ENCODE results near the gene PHC2.

The PHC2 gene

DNA sequence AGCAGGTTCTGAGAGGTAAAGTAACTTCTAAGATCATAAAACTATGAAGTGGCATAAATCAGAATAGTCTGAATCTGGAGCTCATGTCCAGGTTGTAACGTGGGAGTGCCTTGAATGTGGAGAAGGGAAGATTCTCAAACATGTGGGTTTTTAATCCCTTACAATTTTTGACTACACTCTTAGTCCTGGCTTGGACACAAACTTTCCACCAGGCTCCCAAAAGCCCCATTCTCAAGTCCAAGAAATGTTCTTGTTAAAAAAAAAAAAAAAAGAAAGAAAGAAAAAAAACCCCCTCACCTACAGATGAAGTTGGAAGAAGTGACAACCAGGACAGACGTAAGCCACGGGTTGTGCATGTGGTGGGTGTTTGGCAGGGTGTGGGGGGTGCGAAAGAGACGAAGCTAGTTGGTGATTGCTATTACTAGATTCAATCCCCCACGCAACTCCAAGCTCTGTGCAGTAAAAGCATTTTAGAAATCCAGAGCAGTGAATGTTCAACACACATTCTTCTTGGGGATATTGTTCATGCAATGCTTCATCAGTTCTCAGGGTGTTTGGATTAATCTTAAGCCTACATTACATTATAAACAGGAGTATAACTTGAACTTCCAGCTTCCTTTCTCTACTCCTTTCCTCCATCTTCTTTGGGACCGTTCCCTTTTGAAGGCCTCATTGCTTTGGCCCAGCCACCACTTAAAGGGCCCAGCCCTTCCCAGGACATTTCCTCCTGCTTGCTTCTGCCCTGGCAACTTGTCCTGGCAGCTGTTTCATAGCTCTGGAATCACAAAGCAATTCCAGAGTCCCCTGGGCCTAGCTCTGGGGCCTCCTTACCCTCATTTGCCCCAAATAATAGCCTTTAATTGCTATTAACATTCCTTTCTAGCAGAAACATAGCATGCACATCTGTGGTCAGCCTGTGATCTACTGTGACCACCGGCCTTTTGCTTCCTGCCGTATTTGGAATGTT is 41.8 kb downstream of the PHC2 start:
- DNase-seq: peak; percentile 82

DNA sequence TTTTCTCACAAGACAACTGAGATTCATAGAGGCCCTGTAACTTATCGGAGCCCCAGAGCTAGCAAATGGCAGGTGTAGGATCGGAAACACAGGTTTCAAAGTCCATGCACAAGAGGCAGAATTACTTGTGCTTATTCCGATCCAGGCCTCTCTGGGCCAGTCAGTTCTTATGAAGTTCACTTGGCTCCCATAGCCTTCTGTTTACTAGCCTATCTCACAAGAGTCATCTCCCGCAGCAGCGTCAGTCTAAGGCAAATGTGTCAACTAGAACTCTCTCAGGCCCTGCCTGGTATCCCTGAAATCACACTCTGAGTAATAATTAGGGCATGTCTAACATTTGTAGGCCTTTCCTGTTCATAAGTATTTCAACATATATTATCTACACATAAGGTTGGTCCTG is 43.3 kb downstream of the PHC2 start:
- no peak for DNase-seq

DNA sequence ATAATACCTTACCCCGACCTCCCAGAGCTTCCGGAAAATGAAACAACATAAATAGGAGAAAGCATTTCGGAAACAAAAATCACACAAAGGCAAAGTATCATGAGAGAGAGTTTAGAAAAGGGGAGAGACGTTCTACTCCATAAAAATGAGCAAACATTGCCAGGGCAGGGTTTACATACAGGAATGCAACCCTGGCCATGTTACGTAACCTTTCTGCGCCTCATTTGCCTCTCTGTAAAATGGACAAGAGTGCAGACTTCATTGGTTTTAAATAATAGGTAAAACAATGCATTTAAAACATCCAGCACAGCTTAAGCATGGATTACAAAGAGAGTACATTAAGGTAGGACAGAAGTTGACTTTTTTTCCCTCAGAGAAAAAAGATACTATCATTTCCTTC is 45.6 kb downstream of the PHC2 start:
- no peak for DNase-seq

DNA sequence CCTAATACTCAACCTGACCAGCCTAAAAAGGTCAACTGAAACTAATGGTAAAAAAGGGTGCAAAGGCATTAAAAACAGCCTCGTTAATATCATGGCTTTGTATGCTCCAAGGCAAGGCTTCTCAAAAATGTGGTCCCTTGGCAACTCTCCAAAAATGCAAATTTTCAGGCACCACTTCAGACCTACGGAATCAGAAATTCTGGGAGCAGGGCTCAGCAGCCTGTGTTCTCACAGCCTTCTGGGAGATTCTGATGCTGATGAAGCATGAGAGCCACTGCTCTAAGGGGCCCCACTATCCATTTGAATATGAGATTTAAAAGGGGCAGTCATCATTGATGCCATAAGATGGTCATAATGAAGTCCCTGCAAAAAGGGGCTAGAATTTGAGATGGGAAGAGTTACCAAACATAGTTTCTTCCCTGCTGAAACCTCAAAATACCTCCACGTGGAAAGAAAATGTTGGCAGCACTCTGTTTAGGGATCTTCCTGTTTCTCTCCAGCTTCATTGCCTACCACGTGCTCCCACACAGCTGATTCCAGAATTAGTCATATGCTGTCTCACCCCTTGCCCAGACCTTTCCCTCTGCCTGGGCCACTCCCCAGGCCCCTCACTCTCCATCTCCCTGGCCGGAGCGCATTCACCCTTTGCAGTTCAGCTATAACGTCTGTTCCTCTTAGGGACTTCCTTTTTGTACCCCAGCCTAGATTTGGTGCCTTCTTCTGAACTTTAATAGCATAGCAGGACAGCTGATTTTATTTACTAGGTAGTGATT is 46.7 kb downstream of the PHC2 start:
- peak; percentile 64 for DNase-seq

DNA sequence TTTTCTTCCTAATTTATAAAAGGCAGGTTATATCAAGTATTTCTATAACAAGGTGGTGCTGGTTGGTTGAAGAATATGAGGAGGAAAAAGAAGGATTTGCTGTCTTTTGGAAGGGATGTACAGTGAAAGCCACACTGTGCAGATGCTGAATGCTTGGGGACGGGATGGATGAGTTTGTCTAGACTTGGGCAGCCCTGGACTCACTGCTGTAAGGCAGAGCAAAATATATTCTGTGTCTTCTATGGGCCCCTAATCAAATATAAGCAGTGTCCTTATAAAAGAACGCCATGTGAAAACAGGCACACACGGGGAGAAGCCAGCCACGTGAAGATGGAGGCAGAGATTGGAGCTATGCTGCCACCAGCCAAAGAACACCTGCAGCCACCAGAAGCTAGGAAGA is 47.4 kb downstream of the PHC2 start:
- peak; percentile 15 for DNase-seq

DNA sequence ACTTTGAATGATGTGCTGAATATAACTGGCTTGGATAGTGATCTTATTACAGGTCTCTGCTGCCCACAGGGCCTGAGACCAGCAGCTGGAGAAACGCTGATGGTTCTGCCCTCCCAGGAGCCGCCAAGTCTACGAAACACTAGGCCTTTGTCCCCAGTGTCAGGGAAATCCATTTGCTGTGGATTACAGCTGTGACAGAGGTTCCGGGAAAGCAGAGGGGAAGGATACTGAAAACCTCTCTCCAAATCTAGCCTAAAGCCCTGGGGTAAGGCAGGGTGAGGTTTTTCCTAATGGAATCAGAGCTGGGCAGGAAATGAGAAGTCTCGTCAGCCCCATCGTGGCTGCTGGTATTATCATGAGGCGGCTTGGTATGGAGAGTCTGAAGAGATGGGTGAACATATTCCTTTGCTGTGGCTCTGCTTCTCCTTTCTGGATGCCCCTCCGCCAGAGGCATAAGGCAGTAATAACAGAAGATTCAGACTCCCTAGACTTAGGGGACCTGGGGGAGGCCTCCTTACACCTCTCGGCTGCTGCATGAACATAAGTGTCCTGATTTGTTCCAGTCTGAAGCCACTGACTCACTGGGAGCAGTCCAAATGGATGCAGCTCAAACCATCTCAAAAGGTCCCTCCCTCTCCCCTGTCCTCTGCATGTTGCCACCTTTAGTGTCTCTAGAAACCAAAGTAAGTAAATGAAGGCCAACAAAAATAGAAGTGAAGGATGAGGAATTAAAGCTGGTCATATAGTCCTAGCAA is 48.1 kb downstream of the PHC2 start:
- peak; percentile 74 for DNase-seq

DNA sequence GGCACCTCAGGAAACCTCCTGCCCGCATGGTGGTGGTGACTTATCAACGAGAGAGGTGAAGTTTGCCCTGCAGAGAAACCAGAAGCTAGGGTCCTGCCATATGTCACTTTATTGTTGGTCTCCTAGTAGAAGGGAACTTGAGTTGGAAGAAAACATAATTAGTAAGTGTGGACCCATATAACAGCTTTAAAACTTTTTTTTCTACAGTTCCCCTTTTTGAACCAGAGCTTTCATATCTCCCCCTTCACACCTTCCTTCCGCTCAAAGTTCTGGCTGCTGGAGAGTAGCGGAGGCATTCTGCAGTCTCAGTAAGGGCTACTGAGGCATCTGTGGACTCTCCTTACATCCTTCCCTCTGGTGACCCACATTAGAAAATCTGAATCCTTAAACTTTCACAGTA is 48.9 kb downstream of the PHC2 start:
- peak; percentile 31 for DNase-seq

DNA sequence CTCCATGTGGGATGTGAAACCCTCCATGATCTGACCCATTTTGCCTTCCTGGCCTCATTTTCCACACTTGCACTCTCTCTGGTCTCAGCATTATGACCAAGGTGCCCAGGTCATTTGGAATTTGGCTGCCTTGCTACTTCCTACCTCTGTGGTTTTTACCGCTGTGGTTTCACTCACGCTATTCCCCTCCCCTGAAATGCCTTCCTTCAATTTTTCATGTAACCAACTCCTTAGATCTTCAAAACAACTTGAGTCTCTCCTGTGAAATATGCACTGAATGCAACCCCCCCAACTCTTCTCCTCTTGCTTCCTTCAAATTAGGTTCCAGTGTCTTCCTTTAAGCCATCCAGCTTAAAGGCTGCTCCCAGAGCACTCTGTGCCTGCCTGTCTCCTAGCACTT is 50.1 kb downstream of the PHC2 start:
- peak; percentile 15 for DNase-seq

DNA sequence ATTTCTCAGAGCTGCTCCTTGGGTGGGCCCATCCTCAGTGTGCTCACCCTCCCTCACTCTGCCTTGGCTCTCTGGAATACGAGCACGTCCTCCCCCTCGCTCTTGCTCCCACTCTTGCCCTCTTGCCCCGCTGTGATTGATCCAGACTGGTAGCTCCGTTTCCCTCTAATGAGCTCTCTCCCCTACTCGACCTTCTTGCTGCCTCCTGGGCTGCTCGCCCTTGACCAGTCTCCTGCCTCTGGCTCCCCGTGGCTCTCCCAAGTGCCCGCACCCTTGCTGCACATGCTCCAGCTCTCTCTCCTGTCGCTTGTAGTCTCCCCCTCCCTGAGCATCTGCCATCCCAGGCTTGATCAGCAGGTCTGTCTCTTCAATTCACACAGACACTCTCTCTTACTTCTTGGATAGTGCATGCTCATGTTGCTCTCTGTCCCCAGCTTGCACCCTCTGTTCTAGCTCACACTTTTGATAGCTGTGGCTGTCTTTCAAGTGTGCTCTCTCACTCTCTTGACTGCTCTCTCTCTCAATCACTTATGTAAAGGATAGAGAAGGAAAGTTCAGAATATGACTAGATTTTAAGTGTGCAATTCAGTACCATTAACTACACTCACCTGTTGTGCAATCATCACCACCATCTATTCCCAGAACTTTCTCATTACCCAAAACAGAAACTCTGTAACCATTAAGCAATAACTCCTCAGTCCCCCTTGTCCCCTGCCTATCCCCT is 51.1 kb downstream of the PHC2 start:
- DNase-seq: peak; percentile 51

DNA sequence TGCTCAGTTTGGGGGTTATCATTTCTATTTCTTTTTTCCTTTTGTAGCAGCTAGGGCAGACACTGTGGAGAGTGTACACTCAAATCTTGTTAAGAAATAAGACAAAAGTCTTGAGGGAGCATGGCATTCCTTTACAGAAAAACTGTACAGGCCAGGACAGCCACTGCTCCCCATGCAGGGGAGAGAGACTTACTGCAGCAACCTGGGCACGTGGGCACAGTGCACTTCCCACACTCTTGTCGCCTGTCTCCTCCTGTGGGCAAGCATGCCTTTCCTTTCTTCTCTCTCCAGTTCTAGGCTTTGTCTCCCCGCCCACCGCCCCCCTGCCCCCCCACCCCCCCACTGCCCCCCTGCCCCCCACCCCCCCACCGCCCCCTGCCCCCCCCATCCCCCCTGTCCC is 51.9 kb downstream of the PHC2 start:
- peak; percentile 20 for DNase-seq

DNA sequence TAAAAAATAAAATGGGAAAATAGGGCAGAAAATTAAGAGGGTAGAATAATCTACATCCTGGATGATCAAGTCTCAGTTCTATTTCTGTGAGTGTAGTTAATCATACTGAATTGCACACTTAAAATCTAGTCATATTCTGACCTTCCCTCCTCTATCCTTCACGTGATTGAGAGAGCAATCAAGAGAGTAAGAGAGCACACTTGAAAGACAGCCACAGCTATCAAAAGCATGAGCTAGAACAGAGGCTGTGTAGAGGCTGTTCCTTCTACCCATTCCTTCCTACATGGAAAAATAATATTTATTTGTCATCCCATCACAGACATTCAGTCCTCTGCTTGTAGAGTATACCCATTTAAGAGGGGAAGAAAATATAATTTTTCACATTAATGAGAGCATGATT is 52.4 kb downstream of the PHC2 start:
- DNase-seq: peak; percentile 0

DNA sequence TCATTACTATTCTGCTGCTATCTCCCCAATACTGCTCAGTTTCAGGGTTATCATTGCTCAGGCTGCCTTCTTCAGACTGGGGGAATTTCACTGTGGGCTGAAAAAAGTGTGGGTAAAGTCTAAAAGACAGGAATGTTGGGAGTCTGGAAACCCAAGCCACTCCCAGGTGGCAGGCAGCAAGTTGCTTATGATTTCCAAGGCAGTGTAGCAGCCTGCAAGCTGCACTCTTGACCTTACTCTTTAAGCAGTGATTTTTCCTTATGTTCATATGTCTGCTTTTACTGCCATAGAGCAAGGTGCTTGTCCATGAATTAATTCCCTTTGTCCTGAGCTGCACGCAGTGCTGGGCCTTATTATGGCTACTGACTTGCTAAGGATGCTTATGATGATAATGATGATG is 53.1 kb downstream of the PHC2 start:
- DNase-seq: no peak

DNA sequence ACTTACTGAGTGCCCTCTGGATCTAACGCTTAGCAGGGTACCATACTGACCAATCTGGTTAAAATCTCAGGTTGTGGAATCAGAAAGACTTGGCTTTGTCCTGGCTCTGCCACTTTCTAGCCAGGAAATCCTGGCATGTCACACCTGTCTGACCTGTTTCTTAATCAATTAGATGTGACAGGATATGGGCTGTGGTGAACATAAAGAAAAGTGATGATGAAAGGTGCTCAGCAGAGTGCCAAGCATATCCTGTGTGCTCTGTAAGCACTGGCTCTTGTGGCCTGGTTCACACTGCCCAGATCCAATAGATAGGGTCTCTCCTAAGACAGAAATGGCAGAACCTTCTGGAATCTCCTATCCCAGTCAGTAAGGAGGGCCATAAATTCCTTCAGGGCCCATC is 53.9 kb downstream of the PHC2 start:
- DNase-seq: no peak

DNA sequence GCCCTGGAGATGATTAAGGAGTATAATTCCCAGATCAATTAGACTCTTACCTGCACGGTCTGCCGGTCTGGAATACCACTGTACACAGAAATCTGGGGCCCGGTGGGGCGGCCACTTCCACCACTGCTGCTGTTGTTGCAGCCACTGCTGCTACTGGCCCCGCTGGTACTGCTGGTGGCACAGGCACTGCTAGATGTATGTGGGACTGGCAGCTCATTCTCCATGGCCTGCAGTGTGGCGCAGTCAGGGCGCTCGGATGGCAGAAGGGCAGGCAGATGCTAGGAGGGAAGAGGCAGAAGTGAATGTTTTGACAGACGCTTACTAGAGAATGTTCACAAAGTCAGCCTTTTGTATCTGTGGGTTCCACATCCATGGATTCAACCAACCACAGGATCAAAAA is 55.6 kb downstream of the PHC2 start:
- DNase-seq: no peak

DNA sequence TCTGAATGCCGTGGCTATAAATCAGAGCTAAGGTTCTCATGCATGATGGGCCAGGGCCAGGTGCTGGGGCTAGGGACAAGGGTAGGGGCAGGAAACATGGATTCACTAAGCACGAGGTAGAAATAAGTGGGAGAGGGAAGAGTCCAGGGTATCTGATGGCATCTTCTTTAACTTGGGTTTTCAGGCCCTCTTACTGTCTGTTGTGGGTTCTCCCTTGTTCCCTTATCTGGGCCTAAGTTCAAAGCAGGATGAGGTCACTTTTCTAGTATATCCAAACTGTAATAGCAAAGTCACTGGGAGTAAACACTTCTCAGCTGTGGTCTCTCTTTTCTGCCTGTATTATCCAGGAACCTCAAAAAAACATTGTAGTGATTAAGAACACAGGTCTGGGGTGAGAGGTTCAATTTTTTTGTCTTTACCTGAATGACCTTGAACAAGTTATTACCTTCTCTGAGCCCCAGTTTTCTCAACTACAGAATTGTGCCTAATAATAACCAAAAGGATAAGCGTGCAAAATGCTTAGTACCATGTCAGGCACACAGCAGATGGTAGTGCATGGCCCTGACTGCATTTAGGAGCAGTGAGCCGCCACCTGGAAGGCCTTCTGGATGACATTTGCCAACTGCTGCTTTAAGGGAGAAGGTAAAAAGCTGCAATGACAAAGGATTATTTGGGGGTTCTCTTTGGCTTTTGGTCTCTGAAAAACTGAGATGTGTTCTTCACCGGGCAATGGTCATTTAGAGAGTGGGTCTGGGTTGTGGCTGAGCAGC is 56.4 kb downstream of the PHC2 start:
- DNase-seq: no peak

DNA sequence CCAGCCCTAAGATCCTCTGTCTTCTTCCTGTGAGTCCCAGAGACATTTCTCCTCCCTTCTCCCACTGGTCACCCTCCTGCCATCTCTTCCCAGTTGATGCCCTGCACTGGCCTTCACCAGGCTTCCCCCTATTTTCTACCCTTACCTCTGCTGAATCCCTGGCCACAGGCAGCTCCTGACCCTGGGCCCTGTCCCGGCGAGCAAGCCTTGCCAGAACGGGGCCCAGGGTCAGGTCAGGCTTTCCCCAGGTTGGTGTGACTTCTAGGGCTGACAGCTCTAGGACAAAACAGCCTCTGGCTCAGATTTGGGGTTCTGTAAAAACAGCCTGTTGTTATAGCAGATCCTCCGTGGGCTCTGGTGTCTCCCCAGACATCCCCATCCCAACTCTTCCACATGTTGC is 57.3 kb downstream of the PHC2 start:
- no peak for DNase-seq

DNA sequence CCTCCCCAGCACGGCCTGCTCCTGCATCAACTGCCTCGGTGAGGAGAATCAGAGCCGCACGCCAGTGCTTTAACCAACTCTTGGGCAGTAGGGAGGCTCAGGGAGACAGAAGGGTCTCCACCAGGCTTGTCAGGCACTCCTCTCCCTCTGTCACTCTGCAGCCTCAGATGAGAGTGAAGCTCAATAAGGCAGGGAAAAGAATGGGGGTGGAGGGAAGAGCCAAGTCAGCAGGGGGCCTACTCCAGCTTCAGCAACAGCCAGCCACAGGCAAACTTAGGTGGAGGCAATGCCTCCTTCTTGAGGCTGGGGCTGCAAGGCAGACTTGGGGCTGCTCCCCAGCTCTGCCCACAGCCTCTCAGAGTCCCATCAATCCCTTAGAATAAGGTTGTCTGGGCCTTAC is 58.2 kb downstream of the PHC2 start:
- no peak for DNase-seq

DNA sequence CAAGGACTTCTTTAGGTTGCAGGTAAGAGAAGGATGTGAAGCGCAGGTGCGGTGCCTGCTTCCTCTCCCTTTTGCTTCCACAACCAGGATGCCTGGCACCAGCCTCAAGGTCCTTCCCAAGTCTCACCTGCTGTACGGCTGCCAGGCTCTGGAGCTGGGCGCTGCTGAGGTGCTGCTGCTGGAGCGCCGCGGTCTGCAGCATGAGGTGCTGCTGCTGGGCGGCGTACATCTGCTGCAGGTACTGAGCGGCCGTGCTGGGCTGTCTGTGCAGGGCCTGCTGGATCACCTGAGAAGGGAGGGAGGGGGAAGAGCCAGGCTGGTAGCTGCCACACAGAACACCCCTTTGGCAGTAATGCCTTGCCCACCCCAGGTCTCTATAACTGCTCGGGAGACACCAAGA is 58.7 kb downstream of the PHC2 start:
- no peak for DNase-seq

DNA sequence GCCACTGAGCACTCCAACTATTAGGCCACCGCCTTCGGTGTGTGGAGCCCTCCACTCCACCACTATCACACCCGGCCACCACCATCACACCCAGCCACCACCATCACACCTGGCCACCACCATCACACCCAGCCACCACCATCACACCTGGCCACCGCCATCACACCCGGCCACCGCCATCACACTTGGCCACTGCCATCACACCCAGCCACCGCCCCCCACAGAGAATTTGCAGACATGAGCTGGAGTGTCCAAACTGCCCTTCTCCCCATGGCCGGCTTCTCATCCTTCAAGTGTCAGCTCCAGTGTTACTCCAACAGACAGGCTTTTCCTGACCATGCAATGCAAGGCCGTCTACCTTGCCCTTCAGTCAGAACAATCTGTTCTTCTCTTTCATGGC is 59.6 kb downstream of the PHC2 start:
- no peak for DNase-seq

DNA sequence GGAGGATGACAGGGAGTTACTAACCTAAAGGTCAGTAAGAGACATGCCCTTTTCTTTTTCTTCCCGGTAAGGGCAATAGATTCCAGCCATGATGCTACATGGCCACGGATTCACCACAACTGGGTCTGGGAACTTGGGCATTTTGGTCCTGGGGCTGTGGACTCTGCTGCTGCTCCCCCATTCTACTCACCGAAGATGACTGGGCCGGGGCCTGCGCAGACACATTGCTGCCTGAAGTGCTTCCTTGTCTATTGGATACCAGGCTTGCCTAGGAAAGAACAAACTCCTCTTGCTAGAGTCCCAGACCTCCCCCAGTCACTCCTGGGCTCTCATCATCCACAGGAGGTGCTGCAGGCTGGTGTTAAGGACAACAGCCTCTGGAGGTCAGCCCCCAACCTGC is 60.1 kb downstream of the PHC2 start:
- DNase-seq: no peak

DNA sequence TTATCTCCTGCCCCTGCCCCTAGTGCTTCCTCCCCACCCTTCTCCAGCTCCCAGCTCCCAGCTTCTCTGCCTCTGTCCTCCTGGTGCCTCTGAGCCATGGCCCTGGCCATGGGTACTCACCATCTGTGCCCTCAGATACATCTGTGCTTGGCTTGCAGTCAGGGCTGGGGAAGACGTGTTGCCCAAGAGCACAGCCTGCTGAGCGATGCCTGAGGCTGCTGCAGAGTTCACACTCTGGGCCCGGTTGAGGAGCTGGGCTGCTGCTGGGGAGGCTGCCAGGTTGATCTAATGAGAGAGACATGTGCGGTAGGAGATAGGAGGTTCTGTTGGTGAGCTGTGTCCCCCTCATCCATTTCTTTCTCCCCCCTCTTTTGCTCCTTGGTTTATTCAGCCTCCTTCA is 60.6 kb downstream of the PHC2 start:
- no peak for DNase-seq

DNA sequence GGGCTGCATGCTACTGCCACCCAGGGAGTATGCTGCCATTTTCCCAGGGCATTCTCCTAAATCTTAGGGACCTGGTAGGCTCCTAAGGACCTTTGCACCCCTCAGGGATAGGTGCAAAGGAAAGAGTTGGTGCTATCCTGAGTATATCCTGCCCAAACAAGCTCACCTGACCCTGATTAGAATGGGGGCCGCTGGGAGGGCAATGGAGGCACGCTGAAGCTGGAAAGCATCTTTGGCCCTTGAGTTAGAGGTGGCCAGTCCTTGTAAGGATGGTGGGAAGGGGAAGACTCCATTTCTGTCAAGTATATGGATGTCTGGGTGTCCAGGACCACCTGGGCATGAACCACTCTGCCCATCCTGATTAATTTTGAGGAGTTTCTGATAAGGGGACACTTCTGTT is 61.1 kb downstream of the PHC2 start:
- no peak for DNase-seq

All from islet precursor cell (in vitro differentiated cells).